ENCODE results near the gene PDIK1L.

Gene PDIK1L

GRCh38 chr1:26169198-26169554 lies 57.6 kb downstream of the PDIK1L start:
- in situ Hi-C loops (cut with MboI; ENCODE audit: low sequenced_read_pairs): no loop called here

- in situ Hi-C loops (cut with MboI; ENCODE audit: low sequenced_read_pairs): no loop called here
Measured at GRCh38 chr1:26169669-26170471, 58.2 kb downstream of the PDIK1L start, which contains the start of gene ZNF593. Gene ZNF593, plus strand, starts transcription at chr1:26169908. Its CDS starts 76 bp downstream, at chr1:26169984.

GRCh38 chr1:26170472-26170821 lies 58.8 kb downstream of the PDIK1L start:
- in situ Hi-C loops (cut with MboI; ENCODE audit: low sequenced_read_pairs): no loop called here

GRCh38 chr1:26171084-26172072 lies 59.8 kb downstream of the PDIK1L start, which contains the start of gene ZNF593OS:
Gene ZNF593OS, minus strand, starts transcription at chr1:26171832. Its CDS starts 171 bp downstream, at chr1:26171661.
- in situ Hi-C loops (cut with MboI; ENCODE audit: low sequenced_read_pairs): no loop called here

All from HL-60/S4 (cell line).